IPS-18a (cell line): ENCODE results near the gene CACNG1.
"Not testable (repeated sequence)": the region's sequence is repeated elsewhere in the genome, so short reads cannot be mapped to it uniquely, and the experiment has no call there.

ENCODE experiments used
- H3K27ac ChIP-seq: one replicate; pipeline ENCODE4 v1.5.1; 2013; ENCODE audit warnings: low read length
- H3K27me3 ChIP-seq: one replicate; pipeline ENCODE4 v1.6.1; 2013; ENCODE audit warnings: mild to moderate bottlenecking, low read length; ENCODE audit not compliant: control insufficient read depth, insufficient read depth
- H3K36me3 ChIP-seq: one replicate; pipeline ENCODE4 v1.6.1; 2013; ENCODE audit warnings: low read depth, low read length; ENCODE audit not compliant: control insufficient read depth
- H3K4me1 ChIP-seq: one replicate; pipeline ENCODE4 v1.6.1; 2013; ENCODE audit warnings: low read depth, low read length; ENCODE audit not compliant: control insufficient read depth
- H3K4me3 ChIP-seq: one replicate; pipeline ENCODE4 v1.5.1; 2013; ENCODE audit warnings: low read length
- H3K9ac ChIP-seq: one replicate; pipeline ENCODE4 v1.6.1; 2013; ENCODE audit warnings: mild to moderate bottlenecking, low read length, moderate library complexity
- H3K9me3 ChIP-seq: one replicate; pipeline ENCODE4 v1.6.1; 2013; ENCODE audit warnings: low read depth, low read length; ENCODE audit not compliant: control insufficient read depth

CACNG1 gene

GRCh38 chr17:67027031-67027628 lies 17.2 kb upstream of the CACNG1 start:
- Histone ChIP-seq H3K36me3 (no peaks in the 10 kb centered on the region), H3K9ac (no peak overlapping the region), H3K27ac (no peak overlapping the region), H3K27me3 (no peaks in the 10 kb centered on the region), H3K9me3 (no peaks in the 10 kb centered on the region), H3K4me3 (no peak overlapping the region), H3K4me1 (no peaks in the 10 kb centered on the region)

GRCh38 chr17:67030641-67031040 lies 13.7 kb upstream of the CACNG1 start:
- Histone ChIP-seq H3K9me3 (no peaks in the 10 kb centered on the region), H3K36me3 (no peaks in the 10 kb centered on the region), H3K27ac (no peak overlapping the region), H3K4me1 (no peaks in the 10 kb centered on the region), H3K9ac (no peak overlapping the region), H3K4me3 (no peak overlapping the region), H3K27me3 (no peaks in the 10 kb centered on the region)

- Histone ChIP-seq H3K27ac (no peak overlapping the region), H3K9me3 (no peaks in the 10 kb centered on the region)
These were observed 12.0 kb upstream of the CACNG1 start for GRCh38 chr17:67032382-67032781.

DNA sequence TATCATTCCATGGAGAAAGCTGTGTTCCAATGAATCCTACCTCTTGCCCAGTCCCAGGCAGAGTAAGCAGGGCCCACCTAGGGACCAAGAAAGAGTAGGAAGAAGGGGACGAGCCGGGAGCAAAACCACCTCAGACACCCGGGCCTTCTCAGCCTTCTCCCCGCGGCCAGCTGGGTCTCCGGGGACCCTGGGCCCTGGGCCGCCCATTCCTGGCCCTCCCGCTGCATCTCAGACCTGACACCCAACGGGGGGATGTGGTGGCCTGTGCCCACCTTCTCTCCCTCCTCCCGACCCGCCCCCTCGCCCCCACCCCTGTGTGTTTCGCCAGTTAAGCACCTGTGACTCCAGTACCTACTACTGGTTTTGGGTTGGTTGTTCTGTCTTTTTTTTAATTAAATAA lies 11.4 kb upstream of the CACNG1 start:
- Histone ChIP-seq H3K27me3 (no peaks in the 10 kb centered on the region), H3K4me3 (no peak overlapping the region), H3K9ac (no peak overlapping the region), H3K4me1 (no peaks in the 10 kb centered on the region), H3K9me3 (no peaks in the 10 kb centered on the region), H3K36me3 (no peaks in the 10 kb centered on the region), H3K27ac (no peak overlapping the region)

More at GRCh38 chr17:67032382-67032781, 12.0 kb upstream of the CACNG1 start:
- no peaks in the 10 kb centered on the region for H3K36me3 ChIP-seq
- no peaks in the 10 kb centered on the region for H3K4me1 ChIP-seq
- H3K4me3 ChIP-seq: no peak overlapping the region
- H3K9ac ChIP-seq: no peak overlapping the region
- no peaks in the 10 kb centered on the region for H3K27me3 ChIP-seq

DNA sequence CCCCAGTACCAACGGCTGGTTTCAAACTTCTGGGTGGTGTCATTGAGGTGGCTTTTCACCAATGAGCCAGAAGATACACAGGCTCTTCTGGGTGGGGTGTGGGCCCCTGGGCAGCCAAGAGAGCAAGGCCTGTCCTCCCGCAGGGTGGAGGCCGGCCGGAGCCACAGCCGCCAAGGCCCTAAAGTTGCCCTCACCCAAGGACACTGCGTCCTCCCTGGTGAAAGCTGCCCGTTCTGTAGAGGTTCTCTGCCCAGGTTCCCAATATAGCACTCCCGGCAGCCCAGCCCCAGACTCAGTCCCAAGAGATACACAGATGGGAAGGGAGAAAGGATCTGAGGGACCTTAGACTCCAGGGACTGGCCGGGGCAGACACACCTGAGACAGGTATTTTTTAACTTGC lies 10.7 kb upstream of the CACNG1 start:
- no peak overlapping the region for H3K27ac ChIP-seq
- H3K9me3 ChIP-seq: no peaks in the 10 kb centered on the region
- no peak overlapping the region for H3K9ac ChIP-seq
- H3K4me3 ChIP-seq: no peak overlapping the region
- H3K27me3 ChIP-seq: no peaks in the 10 kb centered on the region
- H3K4me1 ChIP-seq: no peaks in the 10 kb centered on the region
- H3K36me3 ChIP-seq: no peaks in the 10 kb centered on the region

DNA sequence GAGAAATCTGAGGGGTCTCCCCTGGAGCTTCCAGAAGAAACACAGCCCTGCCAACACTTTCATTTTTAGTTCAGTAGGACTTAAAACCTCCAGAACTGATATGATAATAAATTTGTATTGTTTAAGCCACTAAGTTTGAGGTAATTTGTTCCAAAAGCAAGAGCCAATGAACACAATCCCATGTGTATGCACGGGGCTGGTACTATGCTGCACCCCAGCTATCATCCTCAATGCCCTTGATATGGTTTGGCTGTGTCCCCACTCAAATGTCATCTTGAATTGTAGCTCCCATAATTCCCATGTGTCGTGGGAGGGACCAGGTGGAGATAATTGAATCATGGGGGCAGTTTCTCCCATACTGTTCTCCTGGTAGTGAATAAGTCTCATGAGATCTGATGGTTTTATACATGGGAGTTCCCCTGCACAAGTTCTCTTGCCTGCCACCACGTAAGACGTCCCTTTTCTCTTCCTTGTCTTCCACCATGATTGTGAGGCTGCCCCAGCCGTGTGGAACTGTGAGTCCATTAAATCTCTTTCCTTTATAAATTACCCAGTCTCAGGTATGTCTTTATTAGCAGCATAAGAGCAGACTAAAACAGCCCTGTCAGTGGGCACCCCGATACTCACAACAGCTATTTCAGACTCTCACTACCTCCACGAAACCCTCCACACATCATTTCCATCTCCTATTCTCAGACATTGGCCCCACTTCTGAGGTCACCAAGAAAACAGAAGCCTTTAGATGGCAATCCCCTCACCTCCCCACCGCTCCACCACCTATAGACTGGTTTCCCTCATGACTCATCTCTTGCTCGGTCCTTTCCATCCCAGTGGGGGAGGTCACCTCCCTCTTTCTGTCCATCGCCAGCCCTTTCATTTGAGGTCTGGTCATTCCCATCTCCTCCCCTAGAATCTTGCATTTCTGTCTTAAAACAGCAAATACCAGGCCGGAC lies 8.9 kb upstream of the CACNG1 start:
- Histone ChIP-seq H3K27ac (no peak overlapping the region), H3K36me3 (no peaks in the 10 kb centered on the region), H3K4me3 (no peak overlapping the region), H3K9ac (no peak overlapping the region), H3K9me3 (no peaks in the 10 kb centered on the region), H3K27me3 (no peaks in the 10 kb centered on the region), H3K4me1 (no peaks in the 10 kb centered on the region)

- no peaks in the 10 kb centered on the region for H3K4me1 ChIP-seq
These were observed 5.4 kb upstream of the CACNG1 start for GRCh38 chr17:67038861-67039365.

GRCh38 chr17:67040652-67041051 lies 3.7 kb upstream of the CACNG1 start:
- no peak overlapping the region for H3K4me3 ChIP-seq
- H3K27ac ChIP-seq: no peak overlapping the region
- no peaks in the 10 kb centered on the region for H3K9me3 ChIP-seq
- no peaks in the 10 kb centered on the region for H3K4me1 ChIP-seq
- H3K27me3 ChIP-seq: no peaks in the 10 kb centered on the region
- H3K9ac ChIP-seq: no peak overlapping the region
- no peaks in the 10 kb centered on the region for H3K36me3 ChIP-seq

More at GRCh38 chr17:67038861-67039365, 5.4 kb upstream of the CACNG1 start:
- Histone ChIP-seq H3K9ac (no peak overlapping the region), H3K27ac (no peak overlapping the region), H3K36me3 (no peaks in the 10 kb centered on the region), H3K9me3 (no peaks in the 10 kb centered on the region), H3K4me3 (no peak overlapping the region), H3K27me3 (no peaks in the 10 kb centered on the region)

GRCh38 chr17:67041119-67041518 lies 3.2 kb upstream of the CACNG1 start:
- H3K4me1 ChIP-seq, H3K36me3 ChIP-seq, H3K9ac ChIP-seq, H3K27ac ChIP-seq, H3K9me3 ChIP-seq, H3K27me3 ChIP-seq, H3K4me3 ChIP-seq: not testable (repeated sequence)

GRCh38 chr17:67041531-67041930 lies 2.8 kb upstream of the CACNG1 start:
- no peak overlapping the region for H3K9ac ChIP-seq
- H3K36me3 ChIP-seq: no peaks in the 10 kb centered on the region
- no peaks in the 10 kb centered on the region for H3K27me3 ChIP-seq
- H3K4me3 ChIP-seq: no peak overlapping the region
- H3K4me1 ChIP-seq: no peaks in the 10 kb centered on the region
- H3K9me3 ChIP-seq: no peaks in the 10 kb centered on the region
- H3K27ac ChIP-seq: no peak overlapping the region

DNA sequence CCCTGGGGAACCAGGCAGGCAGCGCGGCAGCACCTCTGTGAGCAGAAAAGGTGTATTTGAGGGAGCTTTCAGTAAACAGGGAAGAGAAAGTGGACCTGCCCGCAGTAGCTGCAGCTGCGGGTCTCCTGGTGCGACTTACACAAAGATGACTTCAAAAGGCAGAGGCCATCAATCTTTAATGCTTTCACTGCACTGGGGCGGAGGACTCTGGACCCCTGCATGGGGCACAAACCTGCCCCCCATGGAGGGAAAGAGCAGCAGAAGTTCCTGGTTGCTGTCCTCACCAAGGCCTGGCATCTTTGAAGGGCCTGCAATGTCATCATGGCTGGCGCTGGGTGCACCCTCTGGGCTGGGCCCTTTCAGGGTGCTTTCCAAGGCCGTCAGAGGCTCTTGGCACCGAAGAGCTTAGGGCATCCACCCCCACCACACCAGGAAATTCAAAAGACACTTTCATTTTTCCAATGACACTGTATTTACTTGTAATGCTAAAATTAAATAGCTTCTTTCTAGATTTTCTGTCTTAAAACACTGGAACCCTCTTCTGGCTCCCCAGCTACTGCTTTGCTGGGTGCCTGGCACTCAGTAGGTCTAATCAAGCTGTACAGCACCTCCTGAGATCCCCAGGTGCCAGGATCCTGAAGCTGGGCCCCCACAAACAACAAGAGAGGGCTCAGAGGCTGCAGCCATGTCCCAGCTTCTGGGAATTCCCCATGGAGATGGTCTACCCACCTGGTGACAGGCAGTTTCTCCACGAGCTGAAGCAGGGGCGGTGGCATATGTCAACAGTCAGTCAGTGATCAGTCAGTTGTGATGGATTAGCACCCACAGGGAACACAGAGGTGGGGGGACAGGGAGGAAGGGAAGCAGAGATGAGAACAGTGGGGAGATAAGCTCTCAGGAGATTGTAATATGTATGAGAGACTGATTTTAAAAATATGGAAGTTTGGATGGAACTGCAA lies 2.1 kb upstream of the CACNG1 start:
- Histone ChIP-seq H3K9ac (no peak overlapping the region), H3K4me1 (no peaks in the 10 kb centered on the region), H3K27me3 (no peaks in the 10 kb centered on the region), H3K36me3 (no peaks in the 10 kb centered on the region), H3K4me3 (no peak overlapping the region), H3K9me3 (no peaks in the 10 kb centered on the region), H3K27ac (no peak overlapping the region)
